ENCODE measurements around the gene DNASE1L2. TPM values are rescaled to one million over a fixed set of nuclear protein-coding genes. Genes with fewer than 3 reads are reported as not detected.

The DNASE1L2 gene
- total RNA-seq, 2 donors from 2014 or later, result 0.83 TPM; not detected in 1

DNA sequence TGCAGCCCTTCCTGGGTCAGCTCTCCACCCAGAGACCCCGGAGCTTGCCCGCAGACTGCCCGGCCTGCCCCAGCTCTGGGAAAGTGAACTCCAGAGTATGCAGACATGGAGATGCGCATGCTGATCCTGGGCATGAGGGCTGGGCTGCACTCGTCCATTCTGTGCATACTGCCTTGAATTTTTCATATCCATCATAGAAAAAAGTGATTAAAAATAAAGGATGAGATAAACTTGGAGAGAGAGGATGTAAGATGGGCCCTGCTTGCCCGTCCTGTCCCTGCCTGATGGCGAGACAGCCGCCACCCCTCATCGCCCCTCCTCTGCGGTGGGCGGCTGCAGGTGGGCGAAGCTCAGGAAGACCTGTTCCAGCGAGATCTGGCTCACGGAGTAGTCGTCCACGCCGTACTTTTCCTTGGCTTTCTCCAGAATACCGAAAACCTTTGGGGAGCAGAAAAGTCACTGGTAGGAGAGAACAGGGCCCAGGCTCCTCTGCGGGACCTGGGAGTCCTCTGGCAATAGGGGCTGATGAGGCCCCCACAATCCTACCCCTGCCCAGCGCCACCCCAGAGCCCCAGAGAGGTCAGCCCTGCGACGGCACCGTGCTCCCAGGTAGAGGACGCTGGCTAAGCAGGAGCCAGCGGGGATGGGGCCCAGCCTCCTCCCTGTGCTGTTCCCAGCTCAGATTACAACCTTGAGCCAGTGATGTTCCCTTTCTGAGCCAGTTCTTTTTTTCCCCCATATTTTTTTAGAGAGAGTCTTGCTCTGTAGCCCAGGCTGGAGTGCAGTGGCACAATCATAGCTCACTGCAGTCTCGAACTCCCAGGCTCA, 40.3 kb downstream of the DNASE1L2 start:
- DNase-seq (ENCODE audit: low spot score), result no peak
- Histone ChIP-seq H3K27me3 (no peaks in the 10 kb centered on the region), H3K36me3 (peaks cover 3% of the 10 kb centered on the region), H3K9me3 (no peaks in the 10 kb centered on the region), H3K4me3 (no peak overlapping the region), H3K4me1 (no peaks in the 10 kb centered on the region), H3K27ac (no peak overlapping the region)
- TF ChIP-seq, protein P1, sequence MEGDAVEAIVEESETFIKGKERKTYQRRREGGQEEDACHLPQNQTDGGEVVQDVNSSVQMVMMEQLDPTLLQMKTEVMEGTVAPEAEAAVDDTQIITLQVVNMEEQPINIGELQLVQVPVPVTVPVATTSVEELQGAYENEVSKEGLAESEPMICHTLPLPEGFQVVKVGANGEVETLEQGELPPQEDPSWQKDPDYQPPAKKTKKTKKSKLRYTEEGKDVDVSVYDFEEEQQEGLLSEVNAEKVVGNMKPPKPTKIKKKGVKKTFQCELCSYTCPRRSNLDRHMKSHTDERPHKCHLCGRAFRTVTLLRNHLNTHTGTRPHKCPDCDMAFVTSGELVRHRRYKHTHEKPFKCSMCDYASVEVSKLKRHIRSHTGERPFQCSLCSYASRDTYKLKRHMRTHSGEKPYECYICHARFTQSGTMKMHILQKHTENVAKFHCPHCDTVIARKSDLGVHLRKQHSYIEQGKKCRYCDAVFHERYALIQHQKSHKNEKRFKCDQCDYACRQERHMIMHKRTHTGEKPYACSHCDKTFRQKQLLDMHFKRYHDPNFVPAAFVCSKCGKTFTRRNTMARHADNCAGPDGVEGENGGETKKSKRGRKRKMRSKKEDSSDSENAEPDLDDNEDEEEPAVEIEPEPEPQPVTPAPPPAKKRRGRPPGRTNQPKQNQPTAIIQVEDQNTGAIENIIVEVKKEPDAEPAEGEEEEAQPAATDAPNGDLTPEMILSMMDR (IDR thresholded peaks at IDR 0.05), result no peak

DNA sequence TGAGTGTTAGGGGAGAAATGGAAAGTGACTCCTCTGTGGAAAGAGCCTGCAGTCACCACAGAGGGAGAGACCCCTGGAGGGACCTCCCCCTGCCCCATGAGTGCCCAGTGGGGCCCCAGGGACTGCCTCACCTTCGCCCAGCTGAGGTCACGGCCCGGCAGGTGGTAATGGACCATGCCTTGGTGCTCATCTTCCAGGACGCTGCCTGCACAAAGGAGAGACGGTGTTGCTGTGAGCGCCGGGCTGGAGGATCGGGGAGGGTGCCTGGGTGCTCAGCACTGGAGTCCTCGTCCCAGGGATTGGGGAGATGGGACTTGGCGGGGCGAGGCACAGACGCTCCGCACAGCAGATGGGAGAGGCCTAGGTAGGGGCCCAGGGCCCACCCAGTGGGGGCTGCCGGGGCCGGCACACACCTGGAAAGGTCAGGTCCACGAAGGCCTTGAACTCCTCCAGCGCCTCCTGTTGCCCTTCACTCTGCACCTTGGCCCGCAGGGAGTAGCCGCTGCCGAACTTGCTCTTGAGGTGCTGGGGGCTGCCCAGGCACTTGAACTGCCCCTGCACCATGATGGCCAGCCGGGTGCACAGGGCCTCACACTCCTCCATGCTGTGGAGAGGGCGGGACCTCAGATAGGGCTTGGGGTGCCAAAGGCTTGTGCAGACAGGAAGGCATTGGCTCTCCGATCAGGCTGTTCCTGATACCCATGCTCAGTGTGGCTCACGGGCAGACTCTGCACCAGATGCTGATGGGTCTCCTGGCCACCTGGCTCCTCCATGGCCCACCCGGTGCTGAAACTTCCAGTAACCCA, 41.4 kb downstream of the DNASE1L2 start:
- DNase-seq (ENCODE audit: low spot score), result no peak
- Histone ChIP-seq H3K9me3 (no peaks in the 10 kb centered on the region), H3K4me3 (no peak overlapping the region), H3K27ac (no peak overlapping the region), H3K36me3 (peaks cover 3% of the 10 kb centered on the region), H3K4me1 (no peaks in the 10 kb centered on the region), H3K27me3 (no peaks in the 10 kb centered on the region)
- TF ChIP-seq, protein P1 (IDR thresholded peaks at IDR 0.05), result no peak

DNA sequence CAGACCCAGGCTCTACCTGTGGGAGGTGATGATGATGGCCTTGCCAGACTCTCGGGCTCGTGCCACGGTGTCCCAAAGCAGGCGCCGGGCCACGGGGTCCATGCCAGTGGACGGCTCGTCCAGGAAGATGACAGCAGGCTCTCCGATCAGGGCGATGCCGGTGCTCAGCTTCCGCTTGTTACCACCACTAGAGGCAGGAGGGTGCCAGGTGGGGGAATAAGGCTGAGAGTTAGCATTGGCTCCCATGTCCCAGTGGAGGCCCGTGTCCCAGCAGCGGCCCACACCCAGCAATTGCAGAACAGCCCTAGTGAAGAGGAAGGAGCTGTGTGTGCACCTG, 42.0 kb downstream of the DNASE1L2 start:
- Histone ChIP-seq H3K9me3 (no peaks in the 10 kb centered on the region), H3K4me1 (no peaks in the 10 kb centered on the region), H3K36me3 (peaks cover 3% of the 10 kb centered on the region), H3K27ac (no peak overlapping the region), H3K27me3 (no peaks in the 10 kb centered on the region), H3K4me3 (no peak overlapping the region)
- DNase-seq (ENCODE audit: low spot score), result no peak
- TF ChIP-seq, protein P1 (IDR thresholded peaks at IDR 0.05), result no peak

DNA sequence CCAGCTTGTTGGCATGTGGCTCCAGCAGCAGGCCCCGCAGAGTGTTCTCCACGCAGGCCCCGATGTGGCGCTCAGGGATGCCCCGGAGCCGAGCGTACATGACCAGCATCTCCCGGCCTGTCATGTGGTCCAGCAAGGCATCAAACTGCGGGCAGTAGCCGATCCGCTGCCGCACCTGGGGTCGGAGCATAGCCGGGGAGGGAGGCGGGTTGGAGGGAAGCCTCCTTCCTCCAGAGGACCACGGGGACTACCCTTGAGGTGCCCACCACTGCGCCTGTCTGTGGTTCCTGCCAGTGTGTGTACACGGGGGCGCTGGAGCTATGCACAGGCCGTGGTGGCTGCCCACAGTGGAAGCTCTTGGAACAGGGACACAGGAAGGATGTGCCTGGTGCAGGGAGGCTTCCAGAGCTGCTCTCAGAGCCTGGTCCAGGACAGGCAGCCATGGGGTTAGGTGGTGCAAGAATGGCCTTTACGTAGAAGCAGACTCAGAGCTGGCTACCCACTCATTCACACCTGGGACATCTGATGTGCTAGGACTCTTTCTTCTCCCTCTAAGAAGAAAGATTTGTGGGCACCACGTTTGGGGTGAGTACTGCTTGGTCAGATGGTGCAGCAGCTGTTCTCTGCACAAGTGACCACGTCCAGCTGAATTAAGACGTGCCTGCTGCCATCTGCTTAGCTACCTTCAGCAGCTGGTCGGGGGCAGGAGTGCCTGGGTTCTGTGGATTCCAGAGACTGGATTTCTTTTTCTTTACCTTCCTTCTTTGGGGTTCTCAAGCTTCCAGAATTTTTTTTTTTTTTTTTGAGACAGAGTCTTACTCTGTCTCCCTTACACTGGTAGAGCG, 42.9 kb downstream of the DNASE1L2 start:
- peaks cover 7% of the 10 kb centered on the region for H3K36me3 ChIP-seq
- no peak for DNase-seq (ENCODE audit: low spot score)

DNA sequence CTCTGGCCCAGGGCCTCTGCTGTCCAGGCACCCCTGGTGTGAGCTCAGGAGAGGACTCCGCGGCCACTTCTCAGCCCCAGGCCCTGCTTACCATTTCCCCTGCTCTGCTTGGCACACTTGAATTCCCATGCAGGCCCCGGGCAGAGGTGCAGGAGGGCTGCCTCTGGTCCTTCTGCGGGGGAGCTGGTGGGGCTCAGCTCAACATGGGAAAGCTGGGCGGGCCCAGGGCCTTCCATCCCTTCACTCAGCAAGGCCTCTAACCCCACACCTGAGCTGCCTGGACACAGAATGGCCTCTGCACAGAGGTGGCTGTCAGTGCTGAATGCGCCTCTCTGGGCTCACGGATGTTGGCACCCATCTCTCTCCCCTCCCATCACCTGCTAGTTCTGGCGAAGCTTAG, 44.2 kb downstream of the DNASE1L2 start:
- no peak for DNase-seq (ENCODE audit: low spot score)
- no peaks in the 10 kb centered on the region for H3K4me1 ChIP-seq
- H3K36me3 ChIP-seq, result peaks cover 19% of the 10 kb centered on the region
- H3K27me3 ChIP-seq, result no peaks in the 10 kb centered on the region
- TF ChIP-seq, protein P1 (IDR thresholded peaks at IDR 0.05), result no peak
- no peaks in the 10 kb centered on the region for H3K9me3 ChIP-seq
- H3K4me3 ChIP-seq, result no peak overlapping the region
- H3K27ac ChIP-seq, result no peak overlapping the region

More for the DNA sequence above, 42.9 kb downstream of the DNASE1L2 start:
- no peaks in the 10 kb centered on the region for H3K4me1 ChIP-seq
- H3K27ac ChIP-seq, result no peak overlapping the region
- H3K4me3 ChIP-seq, result no peak overlapping the region
- H3K9me3 ChIP-seq, result no peaks in the 10 kb centered on the region
- H3K27me3 ChIP-seq, result no peaks in the 10 kb centered on the region
- TF ChIP-seq, protein P1 (IDR thresholded peaks at IDR 0.05), result no peak

Data from right atrium auricular region (tissue), 2 donors.